Measurements from ENCODE around the gene AKAP12.

DNA sequence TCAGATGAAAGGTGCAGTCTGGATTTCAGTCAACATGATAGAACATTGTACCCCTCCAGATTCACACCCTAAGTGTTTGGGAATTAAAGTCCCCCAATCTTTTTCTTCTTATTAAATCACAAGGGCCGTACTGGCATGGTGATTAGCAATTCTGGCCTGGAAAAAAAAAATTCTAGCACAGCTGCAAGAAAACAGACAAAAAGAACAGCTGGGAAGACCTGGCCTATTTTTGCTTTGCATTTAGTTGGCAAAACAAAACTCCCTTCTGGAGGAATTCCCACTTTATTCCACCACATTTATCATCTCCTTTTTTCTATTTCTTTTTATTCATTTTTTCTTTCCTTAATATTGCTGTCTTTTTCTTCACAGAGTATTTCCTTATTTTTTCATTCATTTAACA, 39.8 kb upstream of the AKAP12 start:
- TF ChIP-seq, protein P1, sequence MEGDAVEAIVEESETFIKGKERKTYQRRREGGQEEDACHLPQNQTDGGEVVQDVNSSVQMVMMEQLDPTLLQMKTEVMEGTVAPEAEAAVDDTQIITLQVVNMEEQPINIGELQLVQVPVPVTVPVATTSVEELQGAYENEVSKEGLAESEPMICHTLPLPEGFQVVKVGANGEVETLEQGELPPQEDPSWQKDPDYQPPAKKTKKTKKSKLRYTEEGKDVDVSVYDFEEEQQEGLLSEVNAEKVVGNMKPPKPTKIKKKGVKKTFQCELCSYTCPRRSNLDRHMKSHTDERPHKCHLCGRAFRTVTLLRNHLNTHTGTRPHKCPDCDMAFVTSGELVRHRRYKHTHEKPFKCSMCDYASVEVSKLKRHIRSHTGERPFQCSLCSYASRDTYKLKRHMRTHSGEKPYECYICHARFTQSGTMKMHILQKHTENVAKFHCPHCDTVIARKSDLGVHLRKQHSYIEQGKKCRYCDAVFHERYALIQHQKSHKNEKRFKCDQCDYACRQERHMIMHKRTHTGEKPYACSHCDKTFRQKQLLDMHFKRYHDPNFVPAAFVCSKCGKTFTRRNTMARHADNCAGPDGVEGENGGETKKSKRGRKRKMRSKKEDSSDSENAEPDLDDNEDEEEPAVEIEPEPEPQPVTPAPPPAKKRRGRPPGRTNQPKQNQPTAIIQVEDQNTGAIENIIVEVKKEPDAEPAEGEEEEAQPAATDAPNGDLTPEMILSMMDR (IDR thresholded peaks at IDR 0.05): no peak
- TF ChIP-seq POLR2A (IDR thresholded peaks at IDR 0.05): no peak
- no peak for TF ChIP-seq POLR2AphosphoS5 (IDR thresholded peaks at IDR 0.05)
